Inferior parietal cortex (tissue), 1 donor: ENCODE results near the gene SOX10.

Source experiments
- DNase-seq: peaks from one replicate; pipeline ENCODE4 v3.0.0-alpha.2; 2016; ENCODE audit errors: extremely low spot score

Gene SOX10

GRCh38 chr22:37930270-37930951 lies 53.9 kb downstream of the SOX10 start:
- no peak for DNase-seq

- DNase-seq: no peak
These were observed 55.0 kb downstream of the SOX10 start for GRCh38 chr22:37929390-37929789.

GRCh38 chr22:37927637-37927936 lies 56.8 kb downstream of the SOX10 start:
- no peak for DNase-seq

- DNase-seq: no peak
These were observed 57.4 kb downstream of the SOX10 start for GRCh38 chr22:37926771-37927636.

GRCh38 chr22:37926358-37926757 lies 58.0 kb downstream of the SOX10 start:
- DNase-seq: no peak

GRCh38 chr22:37925767-37926166 lies 58.6 kb downstream of the SOX10 start:
- no peak for DNase-seq

GRCh38 chr22:37925330-37925729 lies 59.0 kb downstream of the SOX10 start:
- no peak for DNase-seq

- DNase-seq: no peak
These were observed 59.8 kb downstream of the SOX10 start for GRCh38 chr22:37924386-37925065.

GRCh38 chr22:37923927-37924326 lies 60.4 kb downstream of the SOX10 start:
- DNase-seq: no peak
